A673 (cell line): ENCODE results near the gene ORAI3. TPM values are rescaled to one million over a fixed set of nuclear protein-coding genes. Genes with fewer than 3 reads are reported as not detected.

Experiments used
- BruUV-seq: library from RNA; stranded (reverse); fragments of 400-500 nt; replicated peaks from 2 replicates; lab custom pipeline; 2021; lab: Mats Ljungman, UMichigan
- CTCF ChIA-PET: fragments of 300-600 bp; sonication (Branson Sonifier 250); formaldehyde crosslinking; loops from one replicate; lab custom pipeline; 2022; ENCODE audit warnings: antibody characterized with exemption; lab: Charles Lee
- POLR2A ChIA-PET: fragments of 300-600 bp; sonication (Branson Sonifier 250); formaldehyde crosslinking; loops from one replicate; lab custom pipeline; 2022; ENCODE audit warnings: antibody characterized with exemption; ENCODE audit not compliant: low non-redundant PET; lab: Charles Lee
- DNase-seq: peaks from one replicate; pipeline ENCODE4 v3.0.0-alpha.2; 2015; ENCODE audit warnings: low spot score
- H3K27ac ChIP-seq: fragments of 200-600 bp; sonication (generic); 2 replicates; pipeline ENCODE4 v1.5.1; 2016; ENCODE audit warnings: mixed run types, low read depth, mild to moderate bottlenecking, mixed read lengths, antibody characterized with exemption, low read length; ENCODE audit not compliant: poor library complexity, severe bottlenecking
- H3K27me3 ChIP-seq: fragments of 200-600 bp; sonication (generic); replicated peaks from 2 replicates; pipeline ENCODE4 v1.6.1; 2017; ENCODE audit warnings: mixed run types, low read depth, mild to moderate bottlenecking, mixed read lengths, antibody characterized with exemption, low read length; ENCODE audit not compliant: insufficient read depth, poor library complexity
- H3K36me3 ChIP-seq: fragments of 200-600 bp; sonication (generic); 2 replicates; pipeline ENCODE4 v1.6.1; 2016; ENCODE audit warnings: mixed run types, mild to moderate bottlenecking, mixed read lengths, antibody characterized with exemption, low read length; ENCODE audit not compliant: insufficient read depth, poor library complexity, severe bottlenecking
- H3K4me1 ChIP-seq: fragments of 200-600 bp; sonication (generic); 2 replicates; pipeline ENCODE4 v1.6.1; 2017; ENCODE audit warnings: mixed run types, mild to moderate bottlenecking, mixed read lengths, antibody characterized with exemption, low read length; ENCODE audit not compliant: insufficient read depth, poor library complexity, severe bottlenecking
- H3K4me3 ChIP-seq: fragments of 200-600 bp; sonication (generic); 2 replicates; pipeline ENCODE4 v1.5.1; 2016; ENCODE audit warnings: low read depth, mixed run types, mild to moderate bottlenecking, mixed read lengths, low read length; ENCODE audit not compliant: poor library complexity, severe bottlenecking
- H3K9me3 ChIP-seq: fragments of 200-600 bp; sonication (generic); 2 replicates; pipeline ENCODE4 v1.6.1; 2016; ENCODE audit warnings: mixed run types, low read depth, mild to moderate bottlenecking, mixed read lengths, antibody characterized with exemption, low read length; ENCODE audit not compliant: poor library complexity, severe bottlenecking
- CTCF ChIP-seq: fragments of 300-800, 200-600 bp; sonication (generic); conservative IDR thresholded peaks from 2 replicates; pipeline ENCODE4 v1.5.1; 2017; ENCODE audit warnings: low read depth, mild to moderate bottlenecking, antibody characterized with exemption, low read length, moderate library complexity, mixed read lengths
- EZH2 ChIP-seq: fragments of 200-600 bp; sonication (generic); IDR thresholded peaks from 2 replicates; pipeline ENCODE4 v1.6.1; 2017; ENCODE audit warnings: borderline replicate concordance, low read depth, mild to moderate bottlenecking, mixed read lengths, antibody characterized with exemption, low read length; ENCODE audit not compliant: poor library complexity, severe bottlenecking
- intact Hi-C: fragments of 100-400 bp; cut with micrococcal nuclease; formaldehyde crosslinking; loops from one replicate; pipeline ENCODE4 v1.10.0; 2022; ENCODE audit not compliant: unreplicated experiment
- total RNA-seq: library from RNA; stranded (reverse); gene quantifications from 2 replicates; pipeline ENCODE4 v1.2.3, GENCODE V29; 2021

Gene ORAI3
- total RNA-seq, 1 experiment from 2014 or later = 2.1 TPM

DNA sequence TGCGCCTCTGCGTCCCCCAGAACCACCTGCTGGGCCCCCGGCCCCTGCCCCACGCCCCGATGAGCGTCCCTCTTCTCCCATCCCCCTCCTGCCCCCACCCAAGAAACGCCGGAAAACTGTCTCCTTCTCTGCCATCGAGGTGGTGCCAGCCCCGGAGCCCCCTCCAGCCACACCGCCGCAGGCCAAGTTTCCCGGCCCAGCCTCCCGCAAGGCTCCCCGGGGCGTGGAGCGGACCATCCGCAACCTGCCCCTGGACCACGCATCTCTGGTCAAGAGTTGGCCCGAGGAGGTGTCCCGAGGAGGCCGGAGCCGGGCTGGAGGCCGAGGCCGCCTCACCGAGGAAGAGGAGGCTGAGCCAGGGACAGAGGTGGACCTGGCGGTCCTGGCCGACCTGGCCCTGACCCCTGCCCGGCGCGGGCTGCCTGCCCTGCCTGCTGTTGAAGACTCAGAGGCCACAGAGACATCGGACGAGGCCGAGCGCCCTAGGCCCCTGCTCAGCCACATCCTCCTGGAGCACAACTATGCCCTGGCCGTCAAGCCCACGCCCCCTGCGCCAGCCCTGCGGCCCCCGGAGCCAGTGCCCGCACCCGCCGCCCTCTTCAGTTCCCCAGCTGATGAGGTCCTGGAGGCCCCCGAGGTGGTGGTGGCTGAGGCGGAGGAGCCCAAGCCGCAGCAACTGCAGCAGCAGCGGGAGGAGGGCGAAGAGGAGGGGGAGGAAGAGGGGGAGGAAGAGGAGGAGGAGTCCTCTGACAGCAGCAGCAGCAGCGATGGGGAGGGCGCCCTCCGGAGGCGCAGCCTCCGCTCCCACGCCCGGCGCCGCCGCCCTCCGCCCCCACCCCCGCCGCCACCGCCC is 30.5 kb downstream of the ORAI3 start:
- no peaks in the 10 kb centered on the region for H3K4me1 ChIP-seq
- ChIA-PET CTCF (no interaction called here), POLR2A (no interaction called here)
- H3K9me3 ChIP-seq = no peaks in the 10 kb centered on the region
- H3K36me3 ChIP-seq = peaks cover 22% of the 10 kb centered on the region
- no TSS peak for BruUV-seq
- TF ChIP-seq EZH2 = no peak
- TF ChIP-seq CTCF = no peak
- H3K27ac ChIP-seq = no peak overlapping the region
- intact Hi-C loops = loop anchor here (10.0 kb wide), 1 partner anchor 885 kb away; no protein-coding TSS in a partner anchor
- no peak for DNase-seq
- H3K4me3 ChIP-seq = no peak overlapping the region
- no peaks in the 10 kb centered on the region for H3K27me3 ChIP-seq

GRCh38 chr16:30980023-30980371 is 31.1 kb downstream of the ORAI3 start:
- CTCF ChIA-PET = no interaction called here
- no peak for TF ChIP-seq EZH2
- no peak for TF ChIP-seq CTCF
- intact Hi-C loops = loop anchor here (10.0 kb wide), 1 partner anchor 885 kb away; no protein-coding TSS in a partner anchor

GRCh38 chr16:30980434-30980833 is 31.6 kb downstream of the ORAI3 start:
- H3K36me3 ChIP-seq = peaks cover 22% of the 10 kb centered on the region

More at GRCh38 chr16:30980023-30980371, 31.1 kb downstream of the ORAI3 start:
- Histone ChIP-seq H3K4me1 (no peaks in the 10 kb centered on the region), H3K27ac (no peak overlapping the region), H3K9me3 (no peaks in the 10 kb centered on the region), H3K27me3 (no peaks in the 10 kb centered on the region), H3K4me3 (no peak overlapping the region), H3K36me3 (peaks cover 23% of the 10 kb centered on the region)
- no TSS peak for BruUV-seq
- DNase-seq = no peak
- POLR2A ChIA-PET = no interaction called here

More at GRCh38 chr16:30980434-30980833, 31.6 kb downstream of the ORAI3 start:
- no TSS peak for BruUV-seq
- no peaks in the 10 kb centered on the region for H3K4me1 ChIP-seq
- H3K9me3 ChIP-seq = no peaks in the 10 kb centered on the region
- DNase-seq = no peak
- no peak overlapping the region for H3K27ac ChIP-seq
- no peak overlapping the region for H3K4me3 ChIP-seq
- POLR2A ChIA-PET = no interaction called here
- intact Hi-C loops = loop anchor here (10.0 kb wide), 1 partner anchor 884 kb away; no protein-coding TSS in a partner anchor
- TF ChIP-seq EZH2 (no peak), CTCF (no peak)
- CTCF ChIA-PET = no interaction called here
- no peaks in the 10 kb centered on the region for H3K27me3 ChIP-seq
